ENCODE measurements around the gene ZNF285.
"Not testable (repeated sequence)": the region's sequence is repeated elsewhere in the genome, so short reads cannot be mapped to it uniquely, and the experiment has no call there.

The ZNF285 gene

GRCh38 chr19:44344255-44344654 lies 57.2 kb downstream of the ZNF285 start:
- intact Hi-C loops (cut with micrococcal nuclease), result no loop called here
- H3K4me3 Mint-ChIP-seq, result no peak overlapping the region
- peaks cover 69% of the 10 kb centered on the region for H3K9me3 Mint-ChIP-seq
- peaks cover 17% of the 10 kb centered on the region for H3K36me3 Mint-ChIP-seq (ENCODE audit: low read depth)
- no peaks in the 10 kb centered on the region for H3K27me3 Mint-ChIP-seq
- no peaks in the 10 kb centered on the region for H3K4me1 Mint-ChIP-seq (ENCODE audit: low read depth)
- no peak overlapping the region for H3K27ac Mint-ChIP-seq

- H3K27ac Mint-ChIP-seq, result no peak overlapping the region
- no peaks in the 10 kb centered on the region for H3K27me3 Mint-ChIP-seq
- H3K9me3 Mint-ChIP-seq, result peaks cover 69% of the 10 kb centered on the region
- no peaks in the 10 kb centered on the region for H3K4me1 Mint-ChIP-seq (ENCODE audit: low read depth)
- H3K36me3 Mint-ChIP-seq (ENCODE audit: low read depth), result peaks cover 26% of the 10 kb centered on the region
- intact Hi-C loops (cut with micrococcal nuclease), result no loop called here
- H3K4me3 Mint-ChIP-seq, result no peak overlapping the region
Measured at GRCh38 chr19:44341794-44342193, 59.6 kb downstream of the ZNF285 start.

GRCh38 chr19:44334639-44335038 lies 66.8 kb downstream of the ZNF285 start:
- H3K4me3 Mint-ChIP-seq; intact Hi-C loops (cut with micrococcal nuclease); H3K27ac Mint-ChIP-seq; H3K27me3 Mint-ChIP-seq; H3K4me1 Mint-ChIP-seq (ENCODE audit: low read depth): not testable (repeated sequence)
- Mint-ChIP-seq H3K36me3 (ENCODE audit: low read depth) (peaks cover 82% of the 10 kb centered on the region), H3K9me3 (peaks cover 85% of the 10 kb centered on the region)
